Stimulated activated naive CD8-positive, alpha-beta T cell treated with anti-CD3 and anti-CD28 coated beads, Interleukin-15, amount 100 ng/mL, for 72 hours (primary cell): Measurements from ENCODE around the gene FAM53B.
A peak's percentile ranks its signal among the peaks of the same experiment; 100 is the strongest.
"Not testable (repeated sequence)": the region's sequence is repeated elsewhere in the genome, so short reads cannot be mapped to it uniquely, and the experiment has no call there.

ENCODE experiments used
- ATAC-seq: fragments of 150-1000 bp; cut with Tn5 transposase; 2 replicates; pipeline ENCODE4 v1.10.0; 2021; ENCODE audit warnings: mild to moderate bottlenecking, moderate library complexity
- DNase-seq, 2 donors: peaks; one replicate each; pipeline ENCODE4 v3.0.0; 2021 to 2022
- H3K27ac Mint-ChIP-seq, 2 donors: one replicate each; pipeline ENCODE4 v1.8.0; 2022; ENCODE audit warnings: mild to moderate bottlenecking in 2 of 2, mixed read lengths in 2 of 2, moderate library complexity in 2 of 2
- H3K27me3 Mint-ChIP-seq: one replicate; pipeline ENCODE4 v1.8.0; 2022; ENCODE audit warnings: mixed read lengths
- H3K4me1 Mint-ChIP-seq: one replicate; pipeline ENCODE4 v1.8.0; 2022; ENCODE audit warnings: mild to moderate bottlenecking, mixed read lengths
- H3K4me3 Mint-ChIP-seq, 2 donors: one replicate each; pipeline ENCODE4 v1.8.0; 2022; ENCODE audit warnings: mild to moderate bottlenecking in 2 of 2, mixed read lengths in 2 of 2, moderate library complexity in 1 of 2
- H3K9me3 Mint-ChIP-seq, 2 donors: one replicate each; pipeline ENCODE4 v1.8.0; 2022; ENCODE audit warnings: mixed read lengths in 2 of 2

Gene FAM53B

DNA sequence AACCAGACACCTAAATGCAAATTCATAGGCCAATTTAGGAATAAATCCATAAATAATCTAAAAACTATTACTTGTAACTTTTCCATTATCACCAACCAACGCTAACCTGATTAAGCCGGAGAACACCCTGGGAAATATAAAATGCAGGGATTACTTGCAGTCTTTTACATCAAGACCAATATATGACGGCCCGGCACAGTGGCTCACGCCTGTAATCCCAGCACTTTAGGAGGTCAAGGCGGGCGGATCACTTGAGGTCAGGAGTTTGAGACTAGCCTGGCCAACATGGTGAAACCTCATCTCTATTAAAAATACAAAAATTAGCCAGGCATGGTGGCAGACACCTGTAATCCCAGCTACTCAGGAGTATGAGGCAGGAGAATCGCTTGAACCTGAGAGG lies 2.3 kb upstream of the FAM53B start:
- not testable (repeated sequence) for H3K9me3 Mint-ChIP-seq, H3K4me3 Mint-ChIP-seq, DNase-seq, ATAC-seq, H3K27me3 Mint-ChIP-seq, H3K27ac Mint-ChIP-seq
- peaks cover 32% of the 10 kb centered on the region for H3K4me1 Mint-ChIP-seq

DNA sequence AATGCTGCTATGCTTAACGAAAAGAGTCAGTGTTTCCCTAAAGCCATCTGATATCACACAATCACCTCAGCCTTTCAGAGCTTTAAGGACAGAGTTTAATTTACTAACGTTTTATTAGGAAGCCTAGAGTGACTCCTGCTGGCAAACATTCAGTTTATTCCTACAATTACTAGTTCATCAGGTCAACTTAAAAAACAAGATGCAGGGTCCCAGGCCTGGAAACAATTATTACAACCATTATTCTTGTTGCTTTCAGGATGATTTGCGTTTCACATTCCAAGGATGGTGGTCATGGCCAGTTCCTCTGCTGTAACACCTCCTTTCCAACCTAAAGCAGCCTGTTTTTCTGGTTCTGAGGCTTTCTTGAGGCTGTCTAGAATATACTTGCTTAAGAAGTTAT lies 1.5 kb upstream of the FAM53B start:
- Mint-ChIP-seq H3K9me3 (no peaks in the 10 kb centered on the region), H3K27me3 (peaks cover 9% of the 10 kb centered on the region), H3K4me1 (peaks cover 39% of the 10 kb centered on the region), H3K4me3 (no peak overlapping the region), H3K27ac (no peak overlapping the region)
- DNase-seq (no peak), ATAC-seq (no peak)

DNA sequence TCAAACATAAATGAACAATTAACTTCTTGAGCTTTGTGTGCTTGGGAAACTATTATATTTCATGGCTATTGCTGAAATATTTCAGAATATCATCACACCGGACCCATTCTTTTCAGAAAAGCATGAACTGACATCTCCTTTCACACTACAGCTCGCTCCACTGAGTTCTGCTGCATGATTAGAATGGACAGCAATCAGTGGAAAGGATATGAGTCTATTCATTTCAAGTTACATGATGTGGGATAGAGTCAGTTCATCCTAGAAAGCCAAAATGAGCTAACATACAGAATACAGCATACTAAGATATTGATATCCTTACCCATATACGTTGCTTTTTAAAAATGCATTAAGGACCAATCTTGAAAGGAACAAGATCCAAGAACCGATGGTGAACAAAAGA lies 1.1 kb upstream of the FAM53B start:
- Mint-ChIP-seq H3K4me1 (peaks cover 44% of the 10 kb centered on the region), H3K4me3 (peak overlapping the region in 1 of 2 donors; percentile 58), H3K27me3 (peaks cover 12% of the 10 kb centered on the region), H3K27ac (no peak overlapping the region), H3K9me3 (no peaks in the 10 kb centered on the region)
- no peak for ATAC-seq
- no peak for DNase-seq

DNA sequence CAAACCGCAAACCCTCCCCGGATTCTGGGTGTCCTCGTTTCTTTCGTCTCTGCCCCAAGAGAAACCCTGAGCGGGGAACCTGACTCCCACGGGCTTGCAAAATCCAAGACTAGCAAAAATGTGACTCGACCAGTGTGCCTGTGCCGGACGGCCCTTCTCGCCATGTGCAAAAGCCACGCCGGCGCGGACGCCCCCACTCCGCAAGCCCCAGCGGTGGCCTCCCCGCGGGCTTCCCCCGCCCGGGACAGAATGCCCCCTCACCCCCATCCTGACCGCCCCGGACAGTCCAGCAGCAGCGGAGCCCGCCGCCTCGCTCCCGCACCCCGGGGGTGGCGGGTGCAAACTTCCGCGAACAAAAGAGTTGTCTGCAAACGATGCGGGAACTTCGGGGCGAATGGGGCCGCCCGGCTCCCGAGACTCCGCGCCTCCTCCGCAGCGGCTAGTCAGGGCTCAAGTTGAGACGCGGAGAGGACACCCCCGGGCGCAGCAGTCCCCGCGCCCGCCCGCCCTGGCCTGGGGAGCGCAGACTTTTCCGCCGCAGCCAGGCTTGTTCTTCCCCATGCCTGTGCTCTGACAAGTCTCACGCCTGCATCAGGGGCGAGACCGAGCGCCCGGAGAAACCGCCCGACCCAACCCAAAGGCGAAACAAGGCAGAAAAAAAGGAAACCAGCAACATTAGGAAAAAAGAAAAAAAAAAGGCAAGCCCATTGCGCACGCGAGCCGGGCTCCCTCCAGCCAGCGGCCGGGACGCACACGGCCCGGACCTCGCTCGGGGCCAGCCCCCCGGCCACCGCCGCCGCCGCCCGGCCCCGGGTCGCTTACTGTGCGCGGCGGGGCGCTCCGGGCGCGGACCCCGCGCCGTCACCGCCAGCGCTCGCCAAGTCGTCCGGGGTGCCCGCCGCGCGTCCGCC lies 732 bp downstream of the FAM53B start:
- H3K9me3 Mint-ChIP-seq, result no peaks in the 10 kb centered on the region
- DNase-seq, result peak in 1 of 2 donors; percentile 32
- peak overlapping the region; percentile 96 to 98 for H3K4me3 Mint-ChIP-seq
- ATAC-seq, result peak; percentile 62
- H3K27me3 Mint-ChIP-seq, result peaks cover 23% of the 10 kb centered on the region
- H3K27ac Mint-ChIP-seq, result peak overlapping the region; percentile 71 to 94
- peaks cover 47% of the 10 kb centered on the region for H3K4me1 Mint-ChIP-seq

DNA sequence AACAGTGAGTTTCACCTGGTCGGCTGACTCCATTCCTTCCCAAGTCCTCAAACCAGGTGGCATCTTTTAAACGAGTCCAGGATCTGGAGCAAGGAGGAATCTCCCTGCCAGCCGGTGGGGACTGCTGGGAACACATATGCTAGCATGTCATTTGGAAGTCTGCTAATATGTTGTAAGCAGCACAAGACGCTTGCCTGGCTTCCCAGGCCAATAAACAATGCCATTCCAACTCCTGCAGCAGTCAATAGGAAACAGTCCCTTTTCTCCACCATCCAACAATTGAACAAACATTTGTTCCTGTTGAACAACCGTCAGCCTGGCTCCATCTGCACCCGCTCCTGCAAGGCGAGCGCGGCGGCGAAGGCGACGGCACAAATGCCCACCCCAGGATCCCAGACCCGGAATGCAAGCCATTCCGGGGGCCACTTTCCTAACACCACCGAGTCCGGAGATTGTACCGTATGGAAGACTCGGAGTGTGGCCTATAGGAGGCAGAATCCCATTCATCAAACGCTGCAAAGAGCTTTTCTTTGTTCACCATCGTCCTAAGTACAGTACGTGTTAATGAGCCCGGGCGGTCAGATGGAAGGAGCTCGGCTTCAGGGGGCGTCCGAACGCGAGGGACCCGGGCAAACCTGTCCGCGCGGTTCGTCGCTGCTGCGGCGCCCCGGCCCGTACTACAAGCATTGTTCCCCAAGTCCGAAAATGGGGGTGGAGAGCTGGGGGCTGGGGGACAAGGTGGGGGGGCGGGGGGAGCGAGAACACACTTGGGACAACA lies 1.6 kb downstream of the FAM53B start:
- DNase-seq (no peak), ATAC-seq (no peak)
- Mint-ChIP-seq H3K9me3 (no peaks in the 10 kb centered on the region), H3K27ac (peak overlapping the region; percentile 62 to 98), H3K4me3 (peak overlapping the region; percentile 96 to 98), H3K4me1 (peaks cover 56% of the 10 kb centered on the region), H3K27me3 (peaks cover 23% of the 10 kb centered on the region)

DNA sequence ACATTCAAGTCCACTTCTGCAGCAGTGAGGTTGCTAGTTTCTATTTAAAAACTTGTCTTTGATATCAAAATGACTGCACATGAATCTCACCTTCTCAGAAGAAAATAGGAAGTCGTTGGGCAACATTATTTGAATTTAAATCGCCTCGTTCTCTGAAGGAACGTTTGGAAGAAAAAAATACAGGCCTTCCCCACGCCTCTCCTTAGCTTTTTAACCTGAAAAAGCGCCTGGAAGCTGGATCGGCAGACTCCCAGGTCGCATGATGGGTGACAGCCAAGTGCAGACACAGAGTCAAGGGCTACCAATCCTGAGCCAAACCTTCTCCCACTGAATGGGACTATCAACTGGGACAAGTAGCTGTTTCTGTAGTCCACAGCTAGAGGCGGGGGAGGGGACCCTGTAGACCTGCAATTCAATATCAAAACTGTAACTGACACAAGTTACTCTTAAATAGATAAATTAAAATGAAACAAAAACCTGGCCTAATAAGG lies 2.2 kb downstream of the FAM53B start:
- no peak for DNase-seq
- Mint-ChIP-seq H3K27ac (no peak overlapping the region), H3K9me3 (no peaks in the 10 kb centered on the region), H3K4me1 (peaks cover 62% of the 10 kb centered on the region), H3K27me3 (peaks cover 23% of the 10 kb centered on the region), H3K4me3 (peak overlapping the region; percentile 96 to 98)
- ATAC-seq, result no peak

DNA sequence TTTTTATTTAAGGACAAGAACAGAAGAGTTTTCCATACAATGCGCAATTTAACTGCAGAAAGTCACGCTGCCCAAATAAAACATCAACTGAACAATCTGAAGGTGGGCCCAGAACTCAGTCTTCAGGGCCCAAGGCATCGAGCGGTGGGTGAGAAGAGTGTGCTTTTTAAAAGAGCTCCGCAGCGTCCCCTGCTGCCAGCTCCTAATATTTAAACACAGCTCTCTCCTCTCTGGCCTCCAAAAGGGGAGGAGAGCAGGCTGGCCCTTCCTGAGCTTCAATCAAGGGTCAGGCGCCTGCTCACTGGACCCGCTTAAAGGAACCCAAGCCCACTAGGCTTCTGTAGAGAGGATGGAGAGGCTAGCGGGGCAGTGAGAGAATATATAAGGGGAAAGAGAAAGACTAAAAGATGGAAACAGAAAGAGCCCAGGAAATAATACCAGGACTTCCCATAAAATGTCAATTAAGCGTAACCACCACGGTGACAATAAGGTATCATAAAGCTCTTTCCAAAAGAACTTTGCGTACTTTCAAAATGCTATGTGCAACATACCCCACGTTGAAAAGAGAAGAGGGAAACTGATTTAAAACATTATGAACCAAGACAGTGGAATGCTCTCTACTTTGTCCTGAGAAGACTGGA lies 2.8 kb downstream of the FAM53B start:
- peak; percentile 74 for ATAC-seq
- Mint-ChIP-seq H3K4me3 (peak overlapping the region; percentile 69 to 77), H3K9me3 (no peaks in the 10 kb centered on the region), H3K4me1 (peaks cover 68% of the 10 kb centered on the region), H3K27ac (peak overlapping the region in 1 of 2 donors; percentile 89), H3K27me3 (peaks cover 23% of the 10 kb centered on the region)
- peak; percentile 74 to 76 for DNase-seq

DNA sequence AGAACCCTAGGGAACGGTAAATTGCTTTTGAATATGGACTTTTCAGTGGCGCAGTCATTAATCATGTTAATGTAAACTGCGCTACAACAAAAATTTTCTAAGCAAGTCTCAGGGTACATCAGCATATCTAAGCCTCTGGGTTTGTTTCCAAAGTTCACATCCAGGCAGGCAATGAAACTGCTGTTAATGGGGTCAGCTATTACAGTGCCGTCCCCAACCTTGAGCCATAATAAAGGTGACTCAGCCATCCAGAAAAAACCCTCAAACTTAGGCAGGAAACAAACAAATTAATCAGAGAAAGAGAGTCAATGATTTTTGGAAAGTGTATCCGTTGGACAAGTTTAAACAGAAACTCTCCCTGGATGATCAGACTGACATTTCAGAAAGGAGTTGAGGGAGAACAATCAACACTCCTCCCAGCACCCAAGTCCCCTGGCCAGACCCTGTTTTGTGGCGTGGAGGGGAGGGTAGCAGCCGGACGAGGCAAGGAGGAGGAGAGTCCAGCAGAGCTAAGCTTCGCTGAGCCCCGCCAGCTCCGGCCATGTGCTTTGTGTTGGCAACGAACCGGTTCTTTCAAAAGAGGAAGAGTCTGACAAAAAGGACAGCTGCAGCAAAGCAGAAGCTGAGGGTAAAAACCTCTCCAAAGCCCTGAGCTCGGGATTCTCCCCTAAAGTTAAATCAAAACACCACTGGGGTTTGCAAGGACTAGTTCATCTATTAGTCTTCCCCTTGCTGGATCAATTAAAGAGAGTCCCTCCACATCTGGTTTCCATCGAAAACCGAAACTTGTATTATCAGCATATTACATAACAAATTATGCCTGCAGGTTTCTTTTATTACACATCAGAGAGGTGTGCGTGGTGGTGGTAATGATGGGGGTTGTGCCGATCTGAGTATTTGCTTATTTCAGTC lies 3.6 kb downstream of the FAM53B start:
- peaks cover 23% of the 10 kb centered on the region for H3K27me3 Mint-ChIP-seq
- peak overlapping the region in 1 of 2 donors; percentile 20 for H3K27ac Mint-ChIP-seq
- peak overlapping the region; percentile 69 to 77 for H3K4me3 Mint-ChIP-seq
- no peaks in the 10 kb centered on the region for H3K9me3 Mint-ChIP-seq
- DNase-seq (no peak), ATAC-seq (peak; percentile 56)
- peaks cover 75% of the 10 kb centered on the region for H3K4me1 Mint-ChIP-seq

DNA sequence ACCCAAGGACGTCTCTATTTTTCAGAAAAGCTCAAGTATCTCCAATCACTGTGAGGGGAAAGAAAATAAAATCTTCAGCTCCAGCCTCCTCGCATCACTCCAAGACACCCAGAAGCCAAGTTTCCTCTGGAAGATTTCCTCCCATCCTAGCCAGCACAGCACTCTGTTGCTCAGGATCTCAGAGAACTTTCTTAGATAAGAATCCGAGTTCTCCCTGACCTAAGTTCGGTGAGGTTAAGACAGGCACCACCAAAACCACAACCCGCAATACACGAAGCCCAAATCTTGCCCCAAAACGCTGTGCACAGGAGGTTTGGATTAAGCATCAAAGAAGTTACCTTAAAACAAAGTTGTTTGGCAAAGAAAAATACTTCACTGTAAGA lies 4.2 kb downstream of the FAM53B start:
- Mint-ChIP-seq H3K4me3 (peak overlapping the region; percentile 20 to 77), H3K27me3 (peaks cover 23% of the 10 kb centered on the region), H3K9me3 (no peaks in the 10 kb centered on the region), H3K27ac (peak overlapping the region in 1 of 2 donors; percentile 20), H3K4me1 (peaks cover 82% of the 10 kb centered on the region)
- ATAC-seq, result no peak
- no peak for DNase-seq

DNA sequence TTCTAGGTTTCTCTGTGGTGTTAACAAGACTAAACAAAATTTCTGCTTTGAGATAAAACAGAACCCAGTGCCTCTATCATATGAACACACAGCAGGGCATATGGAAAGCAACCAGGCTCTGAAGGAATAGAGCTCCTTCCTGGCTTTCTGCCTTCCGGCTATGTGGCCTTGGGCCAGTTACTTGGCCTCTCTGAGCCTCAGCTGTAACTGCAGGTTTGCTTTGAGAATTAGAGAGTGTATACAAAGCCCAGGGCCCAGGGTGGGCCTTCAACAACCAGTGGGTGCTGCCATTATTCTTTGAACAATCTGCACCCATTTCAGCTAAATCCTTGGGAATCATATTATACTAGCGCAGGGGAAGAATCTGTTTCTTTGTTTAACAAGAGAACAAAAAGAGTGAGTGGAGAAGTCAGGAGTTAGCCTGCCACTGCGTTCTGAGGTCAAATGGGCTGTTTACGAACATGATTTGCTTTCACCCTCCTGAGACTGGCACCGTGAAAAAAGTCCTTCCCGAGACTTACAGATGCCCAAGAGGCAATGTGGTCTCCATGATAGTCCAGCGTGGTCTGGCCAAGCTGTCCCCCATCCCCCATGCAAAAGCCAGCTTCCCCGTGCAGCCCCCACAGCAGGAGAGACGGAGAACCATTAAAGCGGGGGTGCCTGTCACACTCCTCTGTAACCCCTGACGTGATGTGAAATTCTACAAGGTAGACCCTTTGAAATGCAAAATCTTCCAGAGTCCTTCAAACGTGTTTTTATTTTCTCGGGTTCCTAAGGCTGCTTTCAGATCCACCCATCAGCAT lies 4.9 kb downstream of the FAM53B start:
- Mint-ChIP-seq H3K9me3 (no peaks in the 10 kb centered on the region), H3K27ac (peak overlapping the region in 1 of 2 donors; percentile 22), H3K4me1 (peaks cover 88% of the 10 kb centered on the region), H3K4me3 (peak overlapping the region; percentile 7 to 77), H3K27me3 (peaks cover 23% of the 10 kb centered on the region)
- ATAC-seq, result no peak
- no peak for DNase-seq

DNA sequence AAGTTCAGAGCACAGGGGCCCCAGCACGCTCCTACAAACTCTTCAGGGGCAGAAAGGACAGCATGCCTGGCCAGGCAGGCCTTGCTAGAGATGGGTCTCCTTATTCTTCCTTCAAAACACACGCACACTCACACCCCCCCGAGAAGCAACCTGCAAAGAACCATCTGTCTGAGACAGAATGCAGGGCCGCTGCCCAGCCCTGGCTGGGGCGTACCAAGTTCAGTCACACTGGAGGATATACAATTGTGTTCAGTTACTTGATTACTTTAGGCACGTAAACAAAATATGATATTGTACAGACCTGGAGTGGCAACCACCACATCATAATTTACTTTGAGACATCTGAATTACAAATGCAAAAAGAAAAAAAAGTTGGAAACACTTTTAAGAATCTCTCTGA lies 5.7 kb downstream of the FAM53B start:
- ATAC-seq (no peak), DNase-seq (no peak)
- peaks cover 97% of the 10 kb centered on the region for H3K4me1 Mint-ChIP-seq
- H3K4me3 Mint-ChIP-seq, result no peak overlapping the region
- H3K9me3 Mint-ChIP-seq, result no peaks in the 10 kb centered on the region
- H3K27ac Mint-ChIP-seq, result no peak overlapping the region
- peaks cover 23% of the 10 kb centered on the region for H3K27me3 Mint-ChIP-seq

DNA sequence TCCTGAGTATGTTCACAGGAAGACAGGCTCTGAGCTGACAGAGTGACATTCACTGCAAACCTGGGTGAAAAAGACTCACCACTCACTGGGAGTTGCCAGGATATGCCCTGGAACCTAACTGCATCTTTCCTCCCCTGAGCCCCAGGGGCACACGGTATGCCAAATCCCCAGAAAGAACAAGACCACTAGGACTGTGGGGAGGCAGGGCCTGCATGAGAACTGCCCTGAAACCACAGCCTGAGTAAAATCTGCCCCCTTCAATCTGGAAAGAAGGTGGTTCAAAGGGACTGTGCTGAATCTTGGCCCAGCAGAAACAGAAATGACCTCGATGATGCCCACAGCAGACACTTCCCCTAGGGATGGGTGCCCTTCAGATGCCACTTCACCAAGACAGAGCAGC lies 6.5 kb downstream of the FAM53B start:
- Mint-ChIP-seq H3K27ac (no peak overlapping the region), H3K4me3 (no peak overlapping the region), H3K9me3 (no peaks in the 10 kb centered on the region), H3K4me1 (peaks cover 100% of the 10 kb centered on the region), H3K27me3 (peaks cover 19% of the 10 kb centered on the region)
- no peak for DNase-seq
- ATAC-seq, result no peak

DNA sequence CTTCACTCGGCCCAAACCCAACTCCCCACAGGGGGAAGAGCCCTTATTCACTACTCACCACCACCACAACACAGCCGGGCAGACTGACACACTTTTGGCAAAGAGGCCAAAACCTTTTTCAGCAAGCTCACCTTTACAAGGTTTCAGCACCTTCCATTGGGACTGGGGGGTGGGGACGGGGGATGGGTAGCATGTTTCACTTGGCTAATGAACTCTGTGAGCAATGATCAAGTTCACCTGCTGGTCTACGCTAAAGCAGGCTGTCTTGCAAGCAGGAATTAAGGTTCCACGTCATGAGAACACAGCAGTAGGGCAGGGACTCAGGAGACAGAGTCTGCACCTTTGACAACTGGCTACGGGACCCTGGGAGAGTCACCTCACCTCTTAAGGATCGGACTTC lies 7.0 kb downstream of the FAM53B start:
- DNase-seq (peak in 1 of 2 donors; percentile 4), ATAC-seq (no peak)
- H3K4me1 Mint-ChIP-seq, result peaks cover 100% of the 10 kb centered on the region
- H3K4me3 Mint-ChIP-seq, result no peak overlapping the region
- H3K27ac Mint-ChIP-seq, result no peak overlapping the region
- no peaks in the 10 kb centered on the region for H3K9me3 Mint-ChIP-seq
- peaks cover 14% of the 10 kb centered on the region for H3K27me3 Mint-ChIP-seq
